Epithelial cell of esophagus (primary cell): Measurements from ENCODE around the gene HSD17B7.

Experiments used
- DNase-seq: peaks from one replicate; pipeline ENCODE4 v3.0.0; 2010; ENCODE audit warnings: low read depth
- H3K4me3 ChIP-seq: 2 replicates; pipeline ENCODE4 v1.5.1; 2011; ENCODE audit warnings: mild to moderate bottlenecking, low read length, control low read depth
- TF ChIP-seq, protein P1 (sequence below): IDR thresholded peaks from 2 replicates; pipeline ENCODE4 v1.5.1; 2011; ENCODE audit warnings: low read depth, mild to moderate bottlenecking, low read length, control low read depth, inconsistent platforms; ENCODE audit not compliant: insufficient read depth; ENCODE audit errors: missing control alignments

Gene HSD17B7

DNA sequence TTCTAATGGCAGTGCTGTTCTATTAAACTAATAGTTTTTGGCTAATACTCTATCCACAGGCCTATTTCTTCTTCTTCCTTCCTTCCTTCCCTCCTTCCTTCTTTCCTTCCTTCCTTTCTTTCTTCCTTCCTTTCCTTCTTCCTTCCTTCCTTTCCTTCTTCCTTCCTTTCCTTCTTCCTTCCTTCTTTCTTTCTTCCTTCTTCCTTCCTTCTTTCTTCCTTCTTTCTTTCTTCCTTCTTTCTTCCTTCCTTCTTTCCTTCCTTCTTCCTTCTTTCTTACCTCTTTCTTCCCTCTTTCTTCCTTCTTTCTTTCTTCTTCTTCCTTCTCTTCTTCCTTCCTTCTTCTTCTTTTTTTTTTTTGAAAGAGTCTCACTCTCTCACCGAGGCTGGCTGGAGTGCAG, 38.8 kb downstream of the HSD17B7 start:
- TF ChIP-seq, protein P1, sequence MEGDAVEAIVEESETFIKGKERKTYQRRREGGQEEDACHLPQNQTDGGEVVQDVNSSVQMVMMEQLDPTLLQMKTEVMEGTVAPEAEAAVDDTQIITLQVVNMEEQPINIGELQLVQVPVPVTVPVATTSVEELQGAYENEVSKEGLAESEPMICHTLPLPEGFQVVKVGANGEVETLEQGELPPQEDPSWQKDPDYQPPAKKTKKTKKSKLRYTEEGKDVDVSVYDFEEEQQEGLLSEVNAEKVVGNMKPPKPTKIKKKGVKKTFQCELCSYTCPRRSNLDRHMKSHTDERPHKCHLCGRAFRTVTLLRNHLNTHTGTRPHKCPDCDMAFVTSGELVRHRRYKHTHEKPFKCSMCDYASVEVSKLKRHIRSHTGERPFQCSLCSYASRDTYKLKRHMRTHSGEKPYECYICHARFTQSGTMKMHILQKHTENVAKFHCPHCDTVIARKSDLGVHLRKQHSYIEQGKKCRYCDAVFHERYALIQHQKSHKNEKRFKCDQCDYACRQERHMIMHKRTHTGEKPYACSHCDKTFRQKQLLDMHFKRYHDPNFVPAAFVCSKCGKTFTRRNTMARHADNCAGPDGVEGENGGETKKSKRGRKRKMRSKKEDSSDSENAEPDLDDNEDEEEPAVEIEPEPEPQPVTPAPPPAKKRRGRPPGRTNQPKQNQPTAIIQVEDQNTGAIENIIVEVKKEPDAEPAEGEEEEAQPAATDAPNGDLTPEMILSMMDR: no peak
- DNase-seq: no peak
- H3K4me3 ChIP-seq: no peak overlapping the region

- DNase-seq: no peak
- TF ChIP-seq, protein P1: no peak
Measured at GRCh38 chr1:162832470-162832869, 42.0 kb downstream of the HSD17B7 start.

DNA sequence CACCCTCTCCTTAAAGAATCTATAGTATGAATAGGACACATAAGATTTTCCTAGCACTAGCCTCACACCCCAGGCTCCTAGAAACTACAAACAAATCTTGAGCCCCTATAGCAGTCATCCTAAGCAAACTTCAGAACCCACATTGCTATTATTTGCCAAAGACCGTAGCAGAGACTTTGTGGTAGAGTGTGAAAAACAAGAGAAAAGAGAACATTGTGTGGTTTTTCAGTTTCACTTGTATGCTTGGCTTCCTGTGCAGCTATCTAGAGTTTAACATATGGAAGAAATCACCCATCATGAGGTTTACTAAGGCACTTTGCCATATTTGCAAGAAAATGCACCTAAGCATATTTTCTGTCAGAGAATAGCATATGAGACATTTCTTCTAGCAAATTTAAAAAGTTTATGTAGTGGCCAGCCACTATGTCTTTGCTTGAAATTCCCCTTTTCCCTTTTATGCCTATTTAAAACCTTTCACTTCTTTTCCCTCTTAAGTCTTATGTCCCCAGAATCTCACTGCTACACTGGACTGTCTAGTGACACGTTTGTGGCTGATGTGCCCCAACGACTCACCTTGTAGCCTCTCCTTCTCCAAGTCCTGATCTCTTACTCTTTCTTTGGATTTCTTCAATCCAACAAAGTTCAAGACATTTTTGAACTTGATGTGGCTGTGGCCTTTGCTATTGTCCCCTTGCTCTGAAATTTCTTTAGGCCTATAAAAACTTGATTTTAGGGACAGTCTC, 44.8 kb downstream of the HSD17B7 start:
- DNase-seq: no peak
- no peak overlapping the region for H3K4me3 ChIP-seq
- TF ChIP-seq, protein P1: no peak

More at GRCh38 chr1:162832470-162832869, 42.0 kb downstream of the HSD17B7 start:
- no peak overlapping the region for H3K4me3 ChIP-seq

DNA sequence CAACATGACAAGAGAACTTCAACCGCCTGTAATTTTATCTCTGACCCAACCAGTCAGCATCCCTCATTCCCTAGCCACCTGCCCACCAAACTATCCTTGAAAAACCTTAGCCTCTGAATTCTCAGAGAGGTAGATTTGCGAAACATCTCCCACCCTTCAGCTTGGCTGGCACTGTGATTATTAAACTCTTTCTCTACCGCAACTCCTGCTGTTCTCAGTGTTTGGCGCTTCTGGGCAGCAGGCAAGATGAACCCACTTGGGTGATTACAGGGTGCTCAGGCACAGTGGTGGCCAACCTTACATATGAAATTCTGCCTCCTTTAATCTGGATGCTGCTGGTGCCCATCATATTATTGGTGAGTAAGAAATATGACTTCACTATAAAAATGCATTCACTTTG, 48.4 kb downstream of the HSD17B7 start:
- no peak overlapping the region for H3K4me3 ChIP-seq
- TF ChIP-seq, protein P1: no peak
- DNase-seq: no peak

DNA sequence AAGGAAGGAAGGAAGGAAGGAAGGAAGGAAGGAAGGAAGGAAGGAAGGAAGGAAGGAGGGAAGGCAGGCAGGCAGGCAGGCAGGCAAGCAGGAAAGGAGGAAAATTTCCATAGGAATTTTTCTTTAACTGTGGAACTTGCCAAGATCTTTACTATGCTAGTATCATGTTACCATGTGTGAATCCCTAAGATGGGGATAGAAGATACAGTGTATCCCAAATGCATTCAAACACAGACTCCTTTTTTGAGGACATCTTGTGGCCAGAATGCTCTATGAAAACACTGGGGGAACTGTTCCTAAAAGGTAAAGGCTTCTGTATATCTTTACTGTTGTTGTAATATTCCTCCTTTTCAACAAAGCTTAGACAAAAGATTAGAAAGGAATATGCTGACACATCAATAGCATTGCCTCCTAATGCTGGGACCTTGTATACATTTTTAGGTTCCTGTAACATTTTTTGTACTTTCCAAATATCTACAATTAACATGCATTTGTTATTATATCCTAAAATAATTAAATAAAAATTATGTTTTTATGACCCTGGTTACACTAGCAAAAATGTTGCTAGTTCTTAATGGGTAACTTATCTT, 49.8 kb downstream of the HSD17B7 start:
- TF ChIP-seq, protein P1: no peak
- no peak for DNase-seq
- no peak overlapping the region for H3K4me3 ChIP-seq

DNA sequence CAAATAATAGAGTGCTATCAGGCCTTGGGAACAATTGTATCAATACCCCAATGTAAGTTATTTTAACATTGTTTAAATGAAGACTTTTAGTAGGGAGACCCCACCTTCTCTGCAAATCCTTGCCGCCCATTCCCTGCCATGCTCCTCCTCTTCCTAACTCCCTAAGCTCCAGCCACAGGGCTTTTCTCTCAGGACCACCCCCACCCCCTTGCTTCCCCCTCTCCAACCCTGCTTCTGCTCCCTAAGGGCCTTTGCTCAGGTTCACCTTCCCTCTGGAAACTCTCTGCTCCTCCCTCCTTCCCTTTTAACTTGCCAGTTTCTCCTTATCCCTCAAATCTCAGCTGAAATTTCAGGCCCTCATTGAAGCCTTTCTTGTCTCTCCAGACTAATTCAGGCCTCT, 53.7 kb downstream of the HSD17B7 start:
- no peak overlapping the region for H3K4me3 ChIP-seq
- DNase-seq: no peak
- TF ChIP-seq, protein P1: no peak
